Stimulated activated CD4-positive, alpha-beta T cell treated with anti-CD3 and anti-CD28 coated beads, Interleukin-4, amount 100 ng/mL, for 4 hours (primary cell): ENCODE data around the gene TSPAN31.
"Not testable (repeated sequence)": the region's sequence is repeated elsewhere in the genome, so short reads cannot be mapped to it uniquely, and the experiment has no call there.

Experiments
- DNase-seq, 2 experiments: peaks; one replicate each; pipeline ENCODE4 v3.0.0-alpha.2; 2020

Gene TSPAN31

GRCh38 chr12:57769594-57769993, 24.8 kb downstream of the TSPAN31 start:
- no peak for DNase-seq

- DNase-seq, result no peak
Observed at GRCh38 chr12:57770734-57771133, 25.9 kb downstream of the TSPAN31 start.

- peak; percentile 87 to 92 for DNase-seq
Observed at GRCh38 chr12:57771236-57771872, 26.5 kb downstream of the TSPAN31 start.

GRCh38 chr12:57771873-57772428, 27.1 kb downstream of the TSPAN31 start, which contains the start of gene METTL1:
Gene METTL1, minus strand, starts transcription at chr12:57772105. Its CDS starts 22 bp downstream, at chr12:57772083.
- peak; percentile 89 to 95 for DNase-seq

- no peak for DNase-seq
Observed at GRCh38 chr12:57772429-57773322, 27.8 kb downstream of the TSPAN31 start, which contains the start of gene EEF1AKMT3. Gene EEF1AKMT3, plus strand, starts transcription at chr12:57772614. Its CDS starts 111 bp downstream, at chr12:57772725.

- not testable (repeated sequence) for DNase-seq
Observed at GRCh38 chr12:57774634-57775033, 29.8 kb downstream of the TSPAN31 start.

GRCh38 chr12:57775044-57775443, 30.2 kb downstream of the TSPAN31 start:
- no peak for DNase-seq

GRCh38 chr12:57775563-57776246, 30.9 kb downstream of the TSPAN31 start:
- DNase-seq, result no peak

- DNase-seq, result no peak
Observed at GRCh38 chr12:57776247-57776587, 31.4 kb downstream of the TSPAN31 start.

GRCh38 chr12:57777367-57777766, 32.5 kb downstream of the TSPAN31 start:
- no peak for DNase-seq

- DNase-seq, result no peak
Observed at GRCh38 chr12:57777911-57778310, 33.1 kb downstream of the TSPAN31 start.

GRCh38 chr12:57779736-57780135, 34.9 kb downstream of the TSPAN31 start:
- no peak for DNase-seq

GRCh38 chr12:57780284-57780897, 35.6 kb downstream of the TSPAN31 start:
- DNase-seq, result no peak

- no peak for DNase-seq
Observed at GRCh38 chr12:57781244-57781643, 36.4 kb downstream of the TSPAN31 start.

GRCh38 chr12:57781801-57782200, 37.0 kb downstream of the TSPAN31 start:
- no peak for DNase-seq

- DNase-seq, result no peak
Observed at GRCh38 chr12:57782243-57782607, 37.4 kb downstream of the TSPAN31 start.

- peak; percentile 93 to 98 for DNase-seq
Observed at GRCh38 chr12:57782608-57783465, 38.0 kb downstream of the TSPAN31 start, which contains the start of gene TSFM. Gene TSFM, plus strand, starts transcription at chr12:57782787. Its CDS starts 15 bp downstream, at chr12:57782802.

GRCh38 chr12:57783466-57783801, 38.6 kb downstream of the TSPAN31 start:
- no peak for DNase-seq

- DNase-seq, result no peak
Observed at GRCh38 chr12:57783861-57784260, 39.0 kb downstream of the TSPAN31 start.

- no peak for DNase-seq
Observed at GRCh38 chr12:57793920-57794319, 49.1 kb downstream of the TSPAN31 start.

- DNase-seq, result no peak
Observed at GRCh38 chr12:57795354-57795753, 50.5 kb downstream of the TSPAN31 start.

- no peak for DNase-seq
Observed at GRCh38 chr12:57796996-57797395, 52.2 kb downstream of the TSPAN31 start.
